Astrocyte (in vitro differentiated cells and primary cell): ENCODE measurements around the gene DNAAF2. TPM values are rescaled to one million over a fixed set of nuclear protein-coding genes. Genes with fewer than 3 reads are reported as not detected.

ENCODE experiments used
- DNase-seq: peaks from one replicate; pipeline ENCODE4 v3.0.0-alpha.2; 2010; ENCODE audit warnings: low read depth
- FAIRE-seq: peaks from 2 replicates; lab custom pipeline; 2011; peaks lifted over from hg19 to GRCh38; lab: Jason Lieb, UNC
- H2AFZ ChIP-seq: 2 replicates; pipeline ENCODE4 v1.6.0; 2012; ENCODE audit warnings: low read depth, low read length, inconsistent platforms
- H3K27ac ChIP-seq: 2 replicates; pipeline ENCODE4 v1.5.1; 2011; ENCODE audit warnings: low read depth, low read length, inconsistent platforms
- H3K27me3 ChIP-seq: 2 replicates; pipeline ENCODE4 v1.6.0; 2011; ENCODE audit warnings: low read length, inconsistent platforms; ENCODE audit not compliant: insufficient read depth
- H3K36me3 ChIP-seq: 2 replicates; pipeline ENCODE4 v1.5.1; 2011; ENCODE audit warnings: low read length, inconsistent platforms; ENCODE audit not compliant: insufficient read depth
- H3K4me1 ChIP-seq: 2 replicates; pipeline ENCODE4 v1.5.1; 2011; ENCODE audit warnings: low read length, inconsistent platforms; ENCODE audit not compliant: insufficient read depth
- H3K4me2 ChIP-seq: 2 replicates; pipeline ENCODE4 v1.6.0; 2012; ENCODE audit warnings: low read length, inconsistent platforms
- H3K4me3 ChIP-seq: 2 replicates; pipeline ENCODE4 v1.5.1; 2011; ENCODE audit warnings: low read depth, mild to moderate bottlenecking, low read length, inconsistent platforms; ENCODE audit not compliant: insufficient read depth
- H3K79me2 ChIP-seq: 2 replicates; pipeline ENCODE4 v1.6.0; 2012; ENCODE audit warnings: mild to moderate bottlenecking, low read length, inconsistent platforms; ENCODE audit not compliant: insufficient read depth
- H3K9ac ChIP-seq: 2 replicates; pipeline ENCODE4 v1.6.0; 2012; ENCODE audit warnings: mild to moderate bottlenecking, low read length, inconsistent platforms
- H3K9me3 ChIP-seq: 2 replicates; pipeline ENCODE4 v1.5.1; 2012; ENCODE audit warnings: low read depth, mild to moderate bottlenecking, low read length, inconsistent platforms; ENCODE audit not compliant: insufficient read depth
- H4K20me1 ChIP-seq: 2 replicates; pipeline ENCODE4 v1.6.0; 2012; ENCODE audit warnings: low read length, inconsistent platforms; ENCODE audit not compliant: insufficient read depth
- H3K27ac Mint-ChIP-seq: one replicate; pipeline ENCODE4 v1.8.0; 2021; ENCODE audit warnings: mild to moderate bottlenecking, mixed read lengths; ENCODE audit not compliant: unreplicated experiment
- H3K27me3 Mint-ChIP-seq: one replicate; pipeline ENCODE4 v1.8.0; 2021; ENCODE audit warnings: low read depth, mixed read lengths; ENCODE audit not compliant: unreplicated experiment
- H3K36me3 Mint-ChIP-seq: one replicate; pipeline ENCODE4 v1.8.0; 2021; ENCODE audit warnings: low read depth, mixed read lengths; ENCODE audit not compliant: unreplicated experiment
- H3K4me1 Mint-ChIP-seq: one replicate; pipeline ENCODE4 v1.8.0; 2021; ENCODE audit warnings: low read depth, mixed read lengths; ENCODE audit not compliant: unreplicated experiment
- H3K4me3 Mint-ChIP-seq: one replicate; pipeline ENCODE4 v1.8.0; 2021; ENCODE audit warnings: mild to moderate bottlenecking, moderate library complexity, mixed read lengths; ENCODE audit not compliant: unreplicated experiment
- H3K9me3 Mint-ChIP-seq: one replicate; pipeline ENCODE4 v1.8.0; 2021; ENCODE audit warnings: mild to moderate bottlenecking, mixed read lengths; ENCODE audit not compliant: unreplicated experiment
- EZH2 ChIP-seq: IDR thresholded peaks from 2 replicates; pipeline ENCODE4 v1.6.1; 2012; ENCODE audit warnings: mild to moderate bottlenecking, low read length, inconsistent platforms; ENCODE audit not compliant: insufficient read depth
- total RNA-seq: library from RNA; stranded (reverse); gene quantifications from 2 replicates; pipeline ENCODE4 v1.2.1, GENCODE V29; 2021
- TF ChIP-seq, protein P1 (sequence below): IDR thresholded peaks from 2 replicates; pipeline ENCODE4 v1.5.1; 2011; ENCODE audit warnings: low read depth, mild to moderate bottlenecking, inconsistent platforms, low read length, moderate library complexity; ENCODE audit not compliant: insufficient read depth

The DNAAF2 gene
- total RNA-seq, 1 donor from 2014 or later: 10.7 TPM

DNA sequence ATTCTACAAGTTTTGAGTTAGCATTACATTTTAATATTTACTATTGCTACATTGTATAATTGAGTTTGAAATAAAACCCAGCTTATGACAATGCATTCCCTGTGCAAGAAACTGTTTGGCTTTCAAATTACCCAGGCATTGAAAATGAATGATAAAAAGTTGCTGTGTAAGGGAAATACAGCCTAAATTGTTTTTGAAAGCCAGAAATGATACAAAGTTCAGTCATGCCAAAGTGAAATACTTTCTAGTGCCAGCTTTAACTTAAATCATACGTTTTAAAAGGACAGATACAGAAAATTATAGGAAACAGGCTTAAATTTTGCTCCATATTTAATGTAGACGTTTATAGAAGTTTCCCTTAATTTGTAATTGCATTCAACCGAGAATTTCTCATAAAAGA, 11.7 kb downstream of the DNAAF2 start:
- TF ChIP-seq, protein P1, sequence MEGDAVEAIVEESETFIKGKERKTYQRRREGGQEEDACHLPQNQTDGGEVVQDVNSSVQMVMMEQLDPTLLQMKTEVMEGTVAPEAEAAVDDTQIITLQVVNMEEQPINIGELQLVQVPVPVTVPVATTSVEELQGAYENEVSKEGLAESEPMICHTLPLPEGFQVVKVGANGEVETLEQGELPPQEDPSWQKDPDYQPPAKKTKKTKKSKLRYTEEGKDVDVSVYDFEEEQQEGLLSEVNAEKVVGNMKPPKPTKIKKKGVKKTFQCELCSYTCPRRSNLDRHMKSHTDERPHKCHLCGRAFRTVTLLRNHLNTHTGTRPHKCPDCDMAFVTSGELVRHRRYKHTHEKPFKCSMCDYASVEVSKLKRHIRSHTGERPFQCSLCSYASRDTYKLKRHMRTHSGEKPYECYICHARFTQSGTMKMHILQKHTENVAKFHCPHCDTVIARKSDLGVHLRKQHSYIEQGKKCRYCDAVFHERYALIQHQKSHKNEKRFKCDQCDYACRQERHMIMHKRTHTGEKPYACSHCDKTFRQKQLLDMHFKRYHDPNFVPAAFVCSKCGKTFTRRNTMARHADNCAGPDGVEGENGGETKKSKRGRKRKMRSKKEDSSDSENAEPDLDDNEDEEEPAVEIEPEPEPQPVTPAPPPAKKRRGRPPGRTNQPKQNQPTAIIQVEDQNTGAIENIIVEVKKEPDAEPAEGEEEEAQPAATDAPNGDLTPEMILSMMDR: no peak
- TF ChIP-seq EZH2: no peak
- Histone ChIP-seq H3K4me1 (peaks cover 20% of the 10 kb centered on the region), H3K36me3 (peaks cover 11% of the 10 kb centered on the region), H2AFZ (no peak overlapping the region), H3K4me3 (peak overlapping the region; percentile 98), H3K27me3 (no peaks in the 10 kb centered on the region), H3K9me3 (no peaks in the 10 kb centered on the region), H3K79me2 (peaks cover 80% of the 10 kb centered on the region), H3K27ac (no peak overlapping the region), H3K4me2 (peak overlapping the region; percentile 99), H4K20me1 (peaks cover 53% of the 10 kb centered on the region), H3K9ac (peak overlapping the region; percentile 98)
- H3K4me1 Mint-ChIP-seq: peaks cover 16% of the 10 kb centered on the region
- no peaks in the 10 kb centered on the region for H3K9me3 Mint-ChIP-seq
- DNase-seq: no peak
- FAIRE-seq: no peak
- H3K4me3 Mint-ChIP-seq: peak overlapping the region; percentile 98
- H3K27ac Mint-ChIP-seq: no peak overlapping the region
- H3K27me3 Mint-ChIP-seq: no peaks in the 10 kb centered on the region
- peaks cover 8% of the 10 kb centered on the region for H3K36me3 Mint-ChIP-seq

DNA sequence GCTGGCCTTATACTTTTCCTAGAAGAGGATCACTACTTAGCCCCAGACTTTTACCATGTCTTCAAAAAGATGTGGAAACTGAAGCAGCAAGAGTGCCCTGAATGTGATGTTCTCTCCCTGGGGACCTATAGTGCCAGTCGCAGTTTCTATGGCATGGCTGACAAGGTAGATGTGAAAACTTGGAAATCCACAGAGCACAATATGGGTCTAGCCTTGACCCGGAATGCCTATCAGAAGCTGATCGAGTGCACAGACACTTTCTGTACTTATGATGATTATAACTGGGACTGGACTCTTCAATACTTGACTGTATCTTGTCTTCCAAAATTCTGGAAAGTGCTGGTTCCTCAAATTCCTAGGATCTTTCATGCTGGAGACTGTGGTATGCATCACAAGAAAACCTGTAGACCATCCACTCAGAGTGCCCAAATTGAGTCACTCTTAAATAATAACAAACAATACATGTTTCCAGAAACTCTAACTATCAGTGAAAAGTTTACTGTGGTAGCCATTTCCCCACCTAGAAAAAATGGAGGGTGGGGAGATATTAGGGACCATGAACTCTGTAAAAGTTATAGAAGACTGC, 12.9 kb downstream of the DNAAF2 start:
- H3K9me3 Mint-ChIP-seq: no peaks in the 10 kb centered on the region
- H3K27me3 ChIP-seq: no peaks in the 10 kb centered on the region
- H3K4me3 ChIP-seq: peak overlapping the region; percentile 98
- peak overlapping the region; percentile 77 for H3K27ac Mint-ChIP-seq
- DNase-seq: no peak
- H3K4me1 Mint-ChIP-seq: peaks cover 24% of the 10 kb centered on the region
- peak overlapping the region; percentile 98 for H3K9ac ChIP-seq
- H3K27me3 Mint-ChIP-seq: no peaks in the 10 kb centered on the region
- peaks cover 10% of the 10 kb centered on the region for H3K36me3 Mint-ChIP-seq
- peaks cover 65% of the 10 kb centered on the region for H4K20me1 ChIP-seq
- H3K27ac ChIP-seq: no peak overlapping the region
- no peaks in the 10 kb centered on the region for H3K9me3 ChIP-seq
- H3K79me2 ChIP-seq: peaks cover 91% of the 10 kb centered on the region
- peaks cover 33% of the 10 kb centered on the region for H3K4me1 ChIP-seq
- no peak overlapping the region for H2AFZ ChIP-seq
- H3K4me2 ChIP-seq: peak overlapping the region; percentile 99
- no peak for FAIRE-seq
- H3K36me3 ChIP-seq: peaks cover 16% of the 10 kb centered on the region
- peak overlapping the region; percentile 98 for H3K4me3 Mint-ChIP-seq
- TF ChIP-seq, protein P1: no peak
- TF ChIP-seq EZH2: no peak
